K562 (cell line): Measurements from ENCODE around the gene ADAT1. TPM values are rescaled to one million over a fixed set of nuclear protein-coding genes. Genes with fewer than 3 reads are reported as not detected.
A peak's percentile ranks its signal among the peaks of the same experiment; 100 is the strongest.

Experiments
- BDP1 ChIP-seq: IDR thresholded peaks from 3 replicates; pipeline ENCODE4 v1.6.1; 2011; ENCODE audit not compliant: insufficient read length, insufficient read depth
- ELF4 ChIP-seq: fragments of 450-650 bp; formaldehyde crosslinking; IDR thresholded peaks from 2 replicates; pipeline ENCODE4 v1.4.0; 2022; ENCODE audit warnings: missing genetic modification characterization
- EP300 ChIP-seq: IDR thresholded peaks from 2 replicates; pipeline ENCODE4 v1.6.1; 2012; ENCODE audit warnings: low read length, improper control_type of control experiment
- FOSL1 ChIP-seq: fragments of 200-800 bp; sonication (Bioruptor generic); conservative IDR thresholded peaks from 2 replicates; pipeline ENCODE4 v1.6.1; 2016; ENCODE audit warnings: missing genetic modification characterization, missing compliant biosample characterization
- GATAD2B ChIP-seq: fragments of 450-650 bp; IDR thresholded peaks from 2 replicates; pipeline ENCODE4 v1.6.1; 2017; ENCODE audit warnings: mild to moderate bottlenecking, borderline replicate concordance
- GTF2E2 ChIP-seq: fragments of 200-800 bp; sonication (Bioruptor generic); IDR thresholded peaks from 2 replicates; pipeline ENCODE4 v1.6.1; 2016; ENCODE audit warnings: missing genetic modification characterization, missing compliant biosample characterization
- HCFC1 ChIP-seq: IDR thresholded peaks from 2 replicates; pipeline ENCODE4 v1.6.1; 2012; ENCODE audit warnings: low read depth, low read length, improper control_type of control experiment
- HMG20B ChIP-seq: fragments of 250-450 bp; sonication (Bioruptor Pico); IDR thresholded peaks from 2 replicates; pipeline ENCODE4 v1.5.0; 2021; ENCODE audit warnings: mild to moderate bottlenecking
- IRF2 ChIP-seq: sonication (generic); formaldehyde crosslinking; IDR thresholded peaks from 2 replicates; pipeline ENCODE4 v1.8.1; 2022; ENCODE audit warnings: mild to moderate bottlenecking, missing genetic modification reagents
- KHSRP ChIP-seq: fragments of 450-650 bp; IDR thresholded peaks from 2 replicates; pipeline ENCODE4 v1.6.1; 2017
- LCOR ChIP-seq: sonication (generic); formaldehyde crosslinking; IDR thresholded peaks from 2 replicates; pipeline ENCODE4 v1.8.0; 2022; ENCODE audit warnings: mild to moderate bottlenecking, missing genetic modification reagents
- MEIS2 ChIP-seq: fragments of 450-650 bp; IDR thresholded peaks from 2 replicates; pipeline ENCODE4 v1.6.1; 2014; ENCODE audit warnings: mild to moderate bottlenecking; ENCODE audit not compliant: partially characterized antibody
- MLLT1 ChIP-seq, 2 experiments: fragments of 450-650 bp; IDR thresholded peaks; 2 replicates each; pipeline ENCODE4 v1.6.1; 2016
- NEUROD1 ChIP-seq: fragments of 150-350 bp; IDR thresholded peaks from 2 replicates; pipeline ENCODE4 v1.6.1; 2014; ENCODE audit warnings: borderline replicate concordance, low read length, low read depth; ENCODE audit not compliant: partially characterized antibody
- NR2C2 ChIP-seq, 2 experiments: fragments of 200-800 bp in 1 of 2; sonication (Bioruptor generic) in 1 of 2; sonication (generic) in 1 of 2; formaldehyde crosslinking in 1 of 2; IDR thresholded peaks; 2 replicates each; pipeline versions ENCODE4 v1.6.1 to v1.8.0; 2016 to 2022; ENCODE audit warnings: mild to moderate bottlenecking in 1 of 2, missing compliant biosample characterization in 1 of 2, missing genetic modification characterization in 1 of 2, missing genetic modification reagents in 1 of 2
- PHF21A ChIP-seq: fragments of 450-650 bp; IDR thresholded peaks from 2 replicates; pipeline ENCODE4 v1.6.1; 2017; ENCODE audit warnings: low read depth, borderline replicate concordance
- SIN3B ChIP-seq: fragments of 450-650 bp; IDR thresholded peaks from 2 replicates; pipeline ENCODE4 v1.6.1; 2017; ENCODE audit warnings: low read depth, mild to moderate bottlenecking, moderate library complexity
- SMAD2 ChIP-seq: fragments of 150-350 bp; IDR thresholded peaks from 2 replicates; pipeline ENCODE4 v1.6.1; 2014; ENCODE audit warnings: low read depth, mild to moderate bottlenecking, low read length
- SP1 ChIP-seq: sonication (generic); formaldehyde crosslinking; IDR thresholded peaks from 2 replicates; pipeline ENCODE4 v1.8.1; 2022; ENCODE audit warnings: mild to moderate bottlenecking, missing genetic modification reagents
- TSC22D4 ChIP-seq: fragments of 450-650 bp; IDR thresholded peaks from 2 replicates; pipeline ENCODE4 v1.6.1; 2016; ENCODE audit warnings: missing genetic modification characterization, missing biosample characterization, control low read depth
- ZBTB34 ChIP-seq: fragments of 250-450 bp; sonication (Bioruptor Pico); IDR thresholded peaks from 2 replicates; pipeline ENCODE4 v1.8.0; 2021; ENCODE audit warnings: mild to moderate bottlenecking, moderate library complexity
- ZFPM2 ChIP-seq: fragments of 250-450 bp; sonication (Bioruptor Pico); IDR thresholded peaks from 2 replicates; pipeline ENCODE4 v1.5.1; 2022; ENCODE audit warnings: mild to moderate bottlenecking
- ZNF224 ChIP-seq: sonication (generic); formaldehyde crosslinking; IDR thresholded peaks from 2 replicates; pipeline ENCODE4 v1.8.0; 2022; ENCODE audit warnings: mild to moderate bottlenecking, missing genetic modification reagents
- ZNF24 ChIP-seq: fragments of 450-650 bp; IDR thresholded peaks from 2 replicates; pipeline ENCODE4 v1.6.1; 2016
- ZNF277 ChIP-seq: fragments of 250-450 bp; sonication (Bioruptor Pico); IDR thresholded peaks from 2 replicates; pipeline ENCODE4 v1.8.0; 2022; ENCODE audit warnings: inconsistent platforms, mild to moderate bottlenecking, moderate library complexity, borderline replicate concordance
- ZNF764 ChIP-seq: fragments of 250-450 bp; sonication (Bioruptor Pico); IDR thresholded peaks from 2 replicates; pipeline ENCODE4 v1.4.0; 2020; ENCODE audit warnings: low read depth, mild to moderate bottlenecking, moderate library complexity
- ZSCAN29 ChIP-seq: fragments of 450-650 bp; IDR thresholded peaks from 2 replicates; pipeline ENCODE4 v1.6.1; 2017
- polyA plus RNA-seq, 8 experiments: library from polyadenylated mRNA; depleted of rRNA in 4 of 8; stranded (reverse) in 5 of 8; unstranded in 3 of 8; fragments of >200 nt; fragmentation: Nextera tagmentation in 2 of 8; fragmentation: Illumina TruSeq in 1 of 8; extraction: Ambion mirVana in 2 of 8; extraction: Trizol in 1 of 8; gene quantifications; 2 replicates each; pipeline versions ENCODE4 v1.2.1 to v1.2.3, GENCODE V29; 2011 to 2014; ENCODE audit warnings: inconsistent platforms in 1 of 8, missing spikeins in 1 of 8
- total RNA-seq, 7 experiments: library from RNA; depleted of rRNA in 6 of 7; stranded (reverse); fragments of >200 nt in 6 of 7; fragmentation: Illumina TruSeq in 2 of 7; extraction: Trizol in 2 of 7; gene quantifications; 2 replicates each; pipeline versions ENCODE4 v1.2.1 to v1.2.3, GENCODE V29; 2011 to 2021; ENCODE audit warnings: low replicate concordance in 1 of 7

Gene ADAT1
- total and polyA plus RNA-seq, 9 of the 15 experiments (the other 6 are each of a cell fraction or from before 2014, with no cell fraction given), result 16.0 to 36.7 (median 28.2) TPM

DNA sequence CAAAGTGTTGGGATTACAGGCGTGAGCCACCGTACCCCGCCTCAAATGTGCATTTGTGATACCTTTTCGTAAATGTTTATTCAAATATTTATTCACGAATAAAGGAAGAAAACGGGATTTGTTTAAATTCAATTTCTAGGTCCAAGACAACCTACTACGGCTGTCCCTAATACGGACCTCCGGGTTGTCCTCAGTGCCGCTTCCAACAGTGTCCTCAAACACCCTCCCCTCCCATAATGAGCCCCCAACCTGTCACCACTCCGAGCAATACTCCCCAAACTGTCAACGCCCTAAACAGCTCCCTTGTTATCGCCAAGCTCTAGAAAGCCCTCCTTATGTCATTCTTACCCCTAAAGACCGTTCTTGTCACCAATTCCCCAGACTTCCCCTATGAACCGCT lies 57.4 kb downstream of the ADAT1 start (continued):
- TF ChIP-seq ZBTB34 (CRISPR knock-in tag), result no peak
- no peak for TF ChIP-seq LCOR (CRISPR knock-in tag)
- no peak for TF ChIP-seq SMAD2
- TF ChIP-seq ZNF277 (CRISPR knock-in tag), result no peak
- no peak for TF ChIP-seq NR2C2 (CRISPR knock-in tag; IDR thresholded peaks at IDR 0.05)
- TF ChIP-seq NR2C2 (tag; IDR thresholded peaks at IDR 0.05), result no peak; the same call in none of the 2 replicates
- TF ChIP-seq ZFPM2 (CRISPR knock-in tag), result no peak
- TF ChIP-seq ZNF224 (CRISPR knock-in tag), result no peak
- TF ChIP-seq GTF2E2, result no peak
- TF ChIP-seq ZNF24, result no peak
- no peak for TF ChIP-seq HCFC1
- TF ChIP-seq KHSRP, result no peak
- no peak for TF ChIP-seq TSC22D4 (tag)
- no peak for TF ChIP-seq NEUROD1
- TF ChIP-seq FOSL1 (tag), result 0 out of 2 replicates have a peak, but pooled peaks have one; percentile 1
- TF ChIP-seq IRF2 (CRISPR knock-in tag), result no peak
- TF ChIP-seq SP1 (CRISPR knock-in tag), result no peak
- no peak for TF ChIP-seq GATAD2B
- TF ChIP-seq ZNF764 (CRISPR knock-in tag), result no peak
- peak; percentile 82 for TF ChIP-seq MEIS2
- no peak; the same call in 1 of the 2 replicates for TF ChIP-seq SIN3B
- TF ChIP-seq PHF21A, result no peak
- no peak for TF ChIP-seq ZSCAN29
- peak; percentile 79 for TF ChIP-seq ELF4
- peak in 1 of 2 experiments; percentile 69; a peak in 2 of 4 replicates for TF ChIP-seq MLLT1 (IDR thresholded peaks at IDR 0.05)
- no peak for TF ChIP-seq BDP1
- peak; percentile 24; the same call in 1 of the 2 replicates for TF ChIP-seq EP300
- TF ChIP-seq HMG20B, result no peak
